GM13976 (cell line): ENCODE results near the gene DUOX2.
A peak's percentile ranks its signal among the peaks of the same experiment; 100 is the strongest.
"Not testable (repeated sequence)": the region's sequence is repeated elsewhere in the genome, so short reads cannot be mapped to it uniquely, and the experiment has no call there.

Experiments used
- DNase-seq: peaks from one replicate; pipeline ENCODE4 v3.0.0; 2012; ENCODE audit warnings: low spot score
- in situ Hi-C: fragments of 300-500 bp; cut with MboI; formaldehyde crosslinking; loops from one replicate; pipeline ENCODE4 v1.12.0; 2022; ENCODE audit warnings: low sequenced_read_pairs, mixed read lengths, inconsistent platforms; ENCODE audit not compliant: unreplicated experiment
- TF ChIP-seq, protein P1 (sequence below): IDR thresholded peaks from 2 replicates; pipeline ENCODE4 v1.5.1; 2012; ENCODE audit warnings: borderline replicate concordance, mild to moderate bottlenecking; ENCODE audit not compliant: insufficient read depth; ENCODE audit errors: extremely low read depth, missing control alignments, control extremely low read depth

DUOX2 gene

DNA sequence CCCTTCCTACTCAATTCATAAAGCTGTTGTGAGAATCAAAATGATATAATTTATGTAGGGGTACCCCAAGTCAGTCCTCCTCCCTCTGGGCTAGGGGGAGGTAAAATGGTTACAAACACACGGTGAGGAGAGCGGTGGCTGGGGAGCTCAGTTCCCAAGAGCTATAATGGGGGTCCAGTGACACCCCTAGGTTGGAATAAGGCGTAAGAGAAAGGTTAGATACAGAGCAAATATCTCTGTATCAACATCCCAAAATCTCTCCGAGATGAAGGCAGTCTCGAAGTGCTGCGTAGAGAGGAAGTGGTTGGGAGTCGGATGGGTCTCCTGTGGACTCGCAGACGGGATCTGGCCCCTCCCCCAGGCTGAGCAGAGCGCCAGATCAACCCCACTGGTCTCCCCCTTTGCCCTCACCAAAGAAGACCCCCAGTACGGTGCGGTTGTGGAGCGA is 1.8 kb downstream of the DUOX2 start:
- TF ChIP-seq, protein P1, sequence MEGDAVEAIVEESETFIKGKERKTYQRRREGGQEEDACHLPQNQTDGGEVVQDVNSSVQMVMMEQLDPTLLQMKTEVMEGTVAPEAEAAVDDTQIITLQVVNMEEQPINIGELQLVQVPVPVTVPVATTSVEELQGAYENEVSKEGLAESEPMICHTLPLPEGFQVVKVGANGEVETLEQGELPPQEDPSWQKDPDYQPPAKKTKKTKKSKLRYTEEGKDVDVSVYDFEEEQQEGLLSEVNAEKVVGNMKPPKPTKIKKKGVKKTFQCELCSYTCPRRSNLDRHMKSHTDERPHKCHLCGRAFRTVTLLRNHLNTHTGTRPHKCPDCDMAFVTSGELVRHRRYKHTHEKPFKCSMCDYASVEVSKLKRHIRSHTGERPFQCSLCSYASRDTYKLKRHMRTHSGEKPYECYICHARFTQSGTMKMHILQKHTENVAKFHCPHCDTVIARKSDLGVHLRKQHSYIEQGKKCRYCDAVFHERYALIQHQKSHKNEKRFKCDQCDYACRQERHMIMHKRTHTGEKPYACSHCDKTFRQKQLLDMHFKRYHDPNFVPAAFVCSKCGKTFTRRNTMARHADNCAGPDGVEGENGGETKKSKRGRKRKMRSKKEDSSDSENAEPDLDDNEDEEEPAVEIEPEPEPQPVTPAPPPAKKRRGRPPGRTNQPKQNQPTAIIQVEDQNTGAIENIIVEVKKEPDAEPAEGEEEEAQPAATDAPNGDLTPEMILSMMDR, result no peak
- in situ Hi-C loops, result loop anchor here (25.0 kb wide), 1 partner anchor 150 kb away; the partner anchor contains the start of gene TERB2
- no peak for DNase-seq

GRCh38 chr15:45111390-45112142 is 2.4 kb downstream of the DUOX2 start:
- TF ChIP-seq, protein P1, result no peak
- in situ Hi-C loops, result loop anchor here (25.0 kb wide), 1 partner anchor 149 kb away; the partner anchor contains the start of gene TERB2
- DNase-seq, result no peak

GRCh38 chr15:45110256-45110820 is 3.6 kb downstream of the DUOX2 start:
- no peak for DNase-seq
- in situ Hi-C loops, result loop anchor here (25.0 kb wide), 1 partner anchor 148 kb away; the partner anchor contains the start of gene TERB2
- TF ChIP-seq, protein P1, result no peak

DNA sequence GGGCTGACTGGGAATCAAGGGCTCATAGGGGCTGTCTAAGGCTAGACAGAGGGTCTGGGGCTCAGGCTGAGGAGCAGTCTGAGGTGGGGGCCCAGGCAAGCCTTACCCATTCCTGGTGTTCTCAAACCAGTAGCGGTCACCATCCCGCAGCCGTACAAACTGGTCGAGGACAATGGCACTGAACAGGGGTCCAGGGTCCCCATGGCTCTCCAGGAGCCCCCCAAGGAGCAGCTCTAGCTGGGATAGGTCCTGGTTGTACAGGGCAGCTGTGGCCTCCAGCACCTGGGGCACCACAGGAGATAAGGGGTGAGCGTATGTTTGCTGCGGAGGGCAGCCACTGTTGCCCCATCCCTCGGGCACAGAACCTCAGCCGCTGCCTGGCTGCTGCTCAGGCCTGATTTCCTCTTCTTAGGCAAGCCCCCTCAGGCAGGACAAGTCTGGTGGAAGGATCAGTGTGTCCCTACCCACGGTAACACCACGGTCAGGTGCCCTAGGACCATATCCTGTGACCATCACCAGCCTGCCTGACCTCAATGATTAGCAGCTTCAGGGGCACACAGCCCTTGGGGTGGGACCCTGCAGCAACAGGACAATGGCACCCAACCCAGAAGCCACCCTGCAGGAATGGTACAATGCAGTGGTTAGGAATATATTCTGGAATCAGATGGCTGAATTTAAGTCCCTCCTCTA is 5.9 kb downstream of the DUOX2 start:
- peak; percentile 16 for DNase-seq
- in situ Hi-C loops, result loop anchor here (25.0 kb wide), 1 partner anchor 146 kb away; the partner anchor contains the start of gene TERB2
- TF ChIP-seq, protein P1, result no peak

GRCh38 chr15:45106002-45106790 is 7.8 kb downstream of the DUOX2 start:
- DNase-seq, result no peak
- TF ChIP-seq, protein P1, result no peak
- in situ Hi-C loops, result loop anchor here (25.0 kb wide), 1 partner anchor 144 kb away; the partner anchor contains the start of gene TERB2

- no peak for DNase-seq
- TF ChIP-seq, protein P1, result no peak
- in situ Hi-C loops, result loop anchor here (25.0 kb wide), 1 partner anchor 143 kb away; the partner anchor contains the start of gene TERB2
Measured at GRCh38 chr15:45105586-45105985, 8.4 kb downstream of the DUOX2 start.

DNA sequence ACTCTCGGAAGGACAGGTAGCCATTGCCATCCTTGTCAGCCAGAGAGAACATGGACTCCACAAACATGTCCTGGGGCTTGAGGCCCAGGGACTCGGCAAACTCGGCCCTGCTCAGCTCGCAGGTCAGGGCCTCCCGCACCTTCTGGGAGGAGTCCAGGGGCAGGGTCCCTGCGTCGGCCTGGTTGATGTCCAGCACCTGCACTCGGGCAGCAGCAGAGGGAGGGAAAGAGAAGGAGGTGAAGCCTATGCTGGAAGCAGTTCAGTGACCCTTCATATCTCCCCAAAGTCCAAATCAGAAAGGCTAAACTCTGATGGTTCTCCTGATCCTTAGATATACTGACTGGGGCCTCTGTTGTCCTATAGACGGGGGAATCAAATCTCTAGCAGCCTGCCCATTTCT is 9.8 kb downstream of the DUOX2 start:
- in situ Hi-C loops, result loop anchor here (25.0 kb wide), 1 partner anchor 142 kb away; the partner anchor contains the start of gene TERB2
- not testable (repeated sequence) for DNase-seq
